Right forelimb (tissue), 1 donor: ENCODE data around the gene MISP.

Experiments
- DNase-seq: peaks from one replicate; pipeline ENCODE4 v3.0.0-alpha.2; 2018

MISP gene

GRCh38 chr19:799076-799881, 48.4 kb downstream of the MISP start:
- DNase-seq, result no peak

DNA sequence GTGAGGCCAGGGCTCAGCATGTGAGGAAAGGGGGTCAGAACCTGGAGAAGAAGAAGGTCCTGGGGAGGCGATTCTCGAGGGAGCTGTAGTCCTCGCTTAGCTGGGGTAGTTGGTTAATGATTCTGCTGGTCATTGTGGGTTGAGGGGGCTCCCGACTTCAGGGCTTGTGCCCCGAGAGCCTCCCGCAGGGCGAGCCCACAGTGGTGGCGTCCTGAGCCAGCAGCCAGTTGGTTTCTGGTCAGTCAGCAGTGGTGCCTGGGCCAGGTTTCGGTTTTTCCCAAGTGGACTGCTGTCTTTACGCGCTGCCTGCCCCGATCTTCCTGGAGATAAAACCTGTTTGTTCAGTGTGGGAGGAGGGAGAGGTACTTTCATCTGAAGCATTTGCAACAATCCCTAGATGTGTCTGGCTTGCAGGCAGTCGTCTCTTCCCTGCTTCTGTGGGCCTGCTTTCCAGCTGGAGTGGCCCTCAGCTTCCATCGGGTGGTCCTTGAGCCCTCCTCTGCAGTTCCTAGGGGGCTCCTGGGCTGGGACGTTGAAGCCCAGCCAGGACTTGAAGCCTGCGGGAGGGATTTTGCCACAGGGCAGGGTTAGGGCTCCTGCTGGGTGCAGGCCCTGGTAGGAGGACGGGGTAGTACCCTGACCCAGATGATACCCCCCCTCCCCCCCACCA, 49.6 kb downstream of the MISP start:
- no peak for DNase-seq

GRCh38 chr19:801030-801860, 50.3 kb downstream of the MISP start:
- DNase-seq, result no peak

DNA sequence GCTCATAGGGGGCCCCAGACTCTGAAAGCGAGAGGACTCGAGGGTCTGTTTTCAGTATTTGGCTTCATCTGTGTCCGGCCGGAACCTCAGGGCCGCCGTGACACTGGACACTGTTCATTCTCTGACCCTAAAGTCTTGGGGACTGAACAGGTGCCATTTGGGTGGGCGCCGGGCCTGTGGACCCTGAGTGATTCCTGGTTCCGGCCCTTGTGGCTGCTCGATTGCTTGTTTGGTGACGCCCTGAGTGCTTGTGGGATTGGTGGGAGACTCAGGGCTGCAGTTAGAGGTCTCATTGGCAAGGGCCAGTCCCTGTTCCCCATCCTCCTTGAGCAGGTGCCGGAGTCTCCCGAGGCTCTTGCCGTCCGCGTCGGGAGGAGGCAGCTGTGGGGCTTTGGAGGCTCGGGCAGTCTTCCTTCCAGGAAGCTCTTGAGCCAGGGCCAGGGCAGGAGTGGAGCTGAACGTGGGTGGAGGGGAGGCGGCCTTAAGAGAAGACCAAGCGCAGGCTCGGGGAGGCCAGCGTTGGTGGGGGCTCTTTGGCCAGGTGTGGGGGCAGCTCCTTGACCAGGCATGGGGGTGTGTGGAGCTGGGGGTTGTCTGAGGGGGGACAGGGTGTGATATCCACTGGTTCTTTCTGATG, 51.1 kb downstream of the MISP start:
- DNase-seq, result no peak

DNA sequence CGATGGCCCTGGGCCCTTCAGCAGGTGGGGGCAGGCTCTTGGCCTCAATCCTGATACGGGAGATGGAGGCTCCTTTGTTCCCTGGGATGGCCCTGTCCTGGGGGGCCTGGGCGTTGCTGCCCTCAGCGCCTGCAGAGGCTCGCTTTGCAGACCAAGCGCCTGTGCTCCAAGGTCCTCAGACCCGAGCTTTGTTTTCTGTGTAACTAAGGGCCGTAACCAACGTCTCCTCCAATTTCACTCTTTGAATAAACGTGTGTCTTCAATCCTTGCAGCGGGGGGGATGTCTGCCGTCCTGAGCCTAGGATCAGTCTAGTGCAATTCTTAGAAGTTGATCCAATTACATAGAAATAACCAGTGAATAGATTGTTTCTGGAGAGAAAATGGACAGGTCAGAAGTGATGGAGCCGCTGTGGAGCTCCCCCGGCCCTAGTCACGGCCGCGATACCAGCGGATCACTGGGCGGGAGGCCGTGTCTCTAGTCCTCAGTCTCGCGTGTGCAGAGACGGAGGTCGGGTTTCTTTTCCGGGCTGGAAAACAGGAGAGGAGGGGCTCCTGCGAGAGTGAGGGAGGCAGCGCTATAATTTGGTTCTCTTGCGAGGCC, 51.7 kb downstream of the MISP start:
- no peak for DNase-seq

- no peak for DNase-seq
Measured at GRCh38 chr19:803099-803561, 52.2 kb downstream of the MISP start.

DNA sequence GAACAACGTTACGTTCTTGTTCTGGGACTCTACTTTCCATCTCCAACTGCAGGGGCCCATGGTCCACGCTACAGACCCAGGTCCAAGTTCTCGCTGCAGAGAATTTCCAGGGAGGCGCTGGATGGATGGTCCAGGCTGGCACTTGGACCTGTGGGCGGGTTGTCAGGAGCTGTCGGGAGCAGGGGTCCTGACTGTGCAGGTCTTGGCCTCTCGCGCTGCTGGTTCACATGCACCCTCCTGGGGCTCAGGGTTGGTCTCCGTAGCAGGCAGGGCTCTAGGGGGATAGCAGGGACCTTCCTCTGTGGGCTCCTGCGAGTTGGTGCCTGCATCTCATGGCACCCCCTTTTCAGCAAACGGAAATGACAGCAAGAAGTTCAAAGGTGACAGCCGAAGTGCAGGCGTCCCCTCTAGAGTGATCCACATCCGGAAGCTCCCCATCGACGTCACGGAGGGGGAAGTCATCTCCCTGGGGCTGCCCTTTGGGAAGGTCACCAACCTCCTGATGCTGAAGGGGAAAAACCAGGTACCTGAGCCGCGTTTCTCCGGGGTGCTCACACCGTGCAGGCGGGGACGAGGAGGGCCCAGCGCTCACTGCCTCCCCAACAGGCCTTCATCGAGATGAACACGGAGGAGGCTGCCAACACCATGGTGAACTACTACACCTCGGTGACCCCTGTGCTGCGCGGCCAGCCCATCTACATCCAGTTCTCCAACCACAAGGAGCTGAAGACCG, 52.9 kb downstream of the MISP start:
- no peak for DNase-seq

- DNase-seq, result no peak
Measured at GRCh38 chr19:804419-805165, 53.7 kb downstream of the MISP start.

DNA sequence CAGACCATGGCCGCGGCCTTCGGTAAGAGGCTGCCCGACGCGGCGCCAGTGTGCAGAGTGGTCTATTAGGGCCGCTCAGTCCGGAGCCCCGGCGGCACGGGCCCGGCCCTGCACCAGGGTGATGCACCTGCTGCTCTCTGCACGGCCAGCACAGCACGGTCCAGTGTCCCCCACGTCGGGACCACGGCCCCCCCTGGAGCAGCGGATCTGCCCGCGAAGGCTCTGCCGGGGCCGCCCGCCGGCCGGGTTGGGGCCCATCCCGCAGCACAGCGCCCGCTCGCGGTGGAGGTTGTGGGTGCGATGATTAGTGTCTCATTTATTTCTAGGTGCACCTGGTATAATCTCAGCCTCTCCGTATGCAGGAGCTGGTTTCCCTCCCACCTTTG, 54.2 kb downstream of the MISP start:
- no peak for DNase-seq

GRCh38 chr19:805600-806550, 55.0 kb downstream of the MISP start:
- no peak for DNase-seq

DNA sequence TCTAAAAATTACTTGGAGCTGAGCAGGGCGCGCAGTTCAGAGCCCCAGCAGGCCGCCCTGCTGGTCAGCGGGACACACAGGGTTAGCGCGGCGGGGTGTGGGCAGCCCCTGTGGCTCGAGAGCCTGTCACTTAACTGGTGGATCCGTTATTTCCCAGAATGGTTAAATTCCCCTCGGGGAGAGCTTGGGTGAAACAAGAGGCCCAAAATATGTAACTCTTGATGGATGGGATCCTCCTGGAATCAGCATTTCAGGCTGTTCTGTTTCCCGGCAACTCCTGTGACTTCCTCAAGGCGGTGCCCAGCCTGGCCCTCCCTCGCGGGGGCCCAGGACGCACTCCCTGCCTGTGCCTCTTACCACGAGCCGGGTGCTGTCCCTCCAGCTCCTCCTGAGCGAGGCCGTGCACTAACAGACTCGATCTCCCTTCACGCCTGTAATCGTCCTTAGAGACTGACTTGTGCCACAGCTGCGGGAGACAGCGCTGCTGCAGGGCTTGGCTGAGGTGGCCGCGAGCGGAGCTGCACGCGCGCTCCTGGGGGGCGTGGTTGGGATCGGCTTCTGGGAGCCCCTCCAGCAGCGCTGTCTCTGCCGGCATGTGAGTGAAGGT, 56.0 kb downstream of the MISP start:
- DNase-seq, result no peak

DNA sequence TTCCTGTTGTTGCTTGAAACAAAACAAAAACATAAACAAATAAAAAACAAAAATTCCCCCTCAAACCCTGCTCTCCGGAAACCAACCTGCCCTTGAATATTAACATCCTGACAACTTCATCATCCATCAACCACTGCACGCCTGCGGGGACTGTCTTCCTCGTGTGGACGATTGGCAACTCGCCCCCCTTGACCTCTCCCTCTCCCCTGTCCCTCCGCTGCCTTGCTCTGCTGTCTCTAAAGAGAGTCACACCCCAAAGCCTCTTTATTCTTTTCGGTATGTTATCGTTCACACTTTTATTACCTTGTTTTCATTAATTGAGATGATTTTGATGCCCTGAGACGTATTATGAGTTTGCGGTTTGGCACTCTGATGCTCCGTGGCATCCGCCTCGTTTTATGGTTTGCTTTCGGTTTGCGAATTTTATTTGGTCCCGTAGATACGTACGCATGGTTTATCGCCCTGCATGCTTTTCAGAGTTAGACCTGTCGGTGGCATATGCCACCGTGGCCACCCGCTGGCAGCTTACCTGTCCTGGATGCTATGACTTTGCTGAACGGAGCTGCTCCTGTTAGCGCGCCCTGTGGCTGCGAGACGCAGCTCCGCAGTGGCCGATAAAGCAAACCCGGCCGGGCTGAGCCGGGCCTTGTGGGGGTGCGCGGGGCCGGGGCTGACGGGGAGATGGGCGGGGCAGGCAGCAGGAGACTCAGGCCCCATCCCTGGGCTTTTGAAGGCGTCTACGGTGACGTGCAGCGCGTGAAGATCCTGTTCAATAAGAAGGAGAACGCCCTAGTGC, 56.9 kb downstream of the MISP start:
- no peak for DNase-seq

GRCh38 chr19:808423-808775, 57.5 kb downstream of the MISP start:
- no peak for DNase-seq

- DNase-seq, result no peak
Measured at GRCh38 chr19:810077-810855, 59.4 kb downstream of the MISP start.

GRCh38 chr19:810883-811489, 60.1 kb downstream of the MISP start:
- no peak for DNase-seq

DNA sequence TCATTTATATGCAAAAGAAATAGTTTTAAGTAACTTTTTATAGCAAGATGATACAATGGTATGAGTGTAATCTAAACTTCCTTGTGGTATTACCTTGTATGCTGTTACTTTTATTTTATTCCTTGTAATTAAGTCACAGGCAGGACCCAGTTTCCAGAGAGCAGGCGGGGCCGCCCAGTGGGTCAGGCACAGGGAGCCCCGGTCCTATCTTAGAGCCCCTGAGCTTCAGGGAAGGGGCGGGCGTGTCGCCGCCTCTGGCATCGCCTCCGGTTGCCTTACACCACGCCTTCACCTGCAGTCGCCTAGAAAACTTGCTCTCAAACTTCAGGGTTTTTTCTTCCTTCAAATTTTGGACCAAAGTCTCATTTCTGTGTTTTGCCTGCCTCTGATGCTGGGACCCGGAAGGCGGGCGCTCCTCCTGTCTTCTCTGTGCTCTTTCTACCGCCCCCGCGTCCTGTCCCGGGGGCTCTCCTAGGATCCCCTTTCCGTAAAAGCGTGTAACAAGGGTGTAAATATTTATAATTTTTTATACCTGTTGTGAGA, 60.7 kb downstream of the MISP start:
- DNase-seq, result no peak
